Measurements from ENCODE around the gene PIK3C2A.
"Not testable (repeated sequence)": the region's sequence is repeated elsewhere in the genome, so short reads cannot be mapped to it uniquely, and the experiment has no call there.

GRCh38 chr11:17239927-17240326 lies 32.1 kb upstream of the PIK3C2A start:
- TF ChIP-seq CTCF, POLR2A (IDR thresholded peaks at IDR 0.05): not testable (repeated sequence)

All from sigmoid colon (tissue), 3 donors.